Activated B cell treated with CpG ODN at 0.5 μM for 24 hours (primary cell): ENCODE measurements around the gene ACCSL. TPM values are rescaled to one million over a fixed set of nuclear protein-coding genes. Genes with fewer than 3 reads are reported as not detected.

Source experiments
- ATAC-seq: fragments of 200-7000 bp; cut with Tn5 transposase; one replicate; pipeline ENCODE4 v1.10.0; 2021; ENCODE audit warnings: low read depth, mild to moderate bottlenecking, moderate library complexity
- CTCF ChIA-PET: fragments of 350-600 bp; sonication (Branson Sonifier 250); formaldehyde crosslinking; loops from one replicate; lab custom pipeline; 2021; ENCODE audit warnings: antibody characterized with exemption; lab: Charles Lee
- POLR2A ChIA-PET: fragments of 350-600 bp; sonication (Branson Sonifier 250); formaldehyde crosslinking; loops from one replicate; lab custom pipeline; 2021; ENCODE audit warnings: antibody characterized with exemption; lab: Charles Lee
- DNase-seq: peaks from one replicate; pipeline ENCODE4 v3.0.0; 2022
- H3K27ac Mint-ChIP-seq: one replicate; pipeline ENCODE4 v1.8.0; 2020; ENCODE audit warnings: mixed read lengths
- H3K27me3 Mint-ChIP-seq: one replicate; pipeline ENCODE4 v1.8.0; 2021; ENCODE audit warnings: mixed read lengths
- H3K36me3 Mint-ChIP-seq: one replicate; pipeline ENCODE4 v1.8.0; 2021; ENCODE audit warnings: low read depth, mixed read lengths
- H3K4me1 Mint-ChIP-seq: one replicate; pipeline ENCODE4 v1.8.0; 2021; ENCODE audit warnings: mixed read lengths
- H3K4me3 Mint-ChIP-seq: one replicate; pipeline ENCODE4 v1.8.0; 2020; ENCODE audit warnings: mild to moderate bottlenecking, mixed read lengths
- H3K9me3 Mint-ChIP-seq: one replicate; pipeline ENCODE4 v1.8.0; 2020; ENCODE audit warnings: mixed read lengths
- CTCF ChIP-seq: fragments of 200-600 bp; IDR thresholded peaks from one replicate; pipeline ENCODE4 v1.8.0; 2022; ENCODE audit warnings: antibody characterized with exemption, mild to moderate bottlenecking
- intact Hi-C: fragments of 100-400 bp; cut with micrococcal nuclease; formaldehyde crosslinking; loops from one replicate; pipeline ENCODE4 v1.15.1; 2024
- total RNA-seq: library from RNA; stranded (reverse); gene quantifications from 2 replicates; pipeline ENCODE4 v1.2.3, GENCODE V29; 2022

The ACCSL gene
- total RNA-seq, 1 donor from 2014 or later, result not detected

DNA sequence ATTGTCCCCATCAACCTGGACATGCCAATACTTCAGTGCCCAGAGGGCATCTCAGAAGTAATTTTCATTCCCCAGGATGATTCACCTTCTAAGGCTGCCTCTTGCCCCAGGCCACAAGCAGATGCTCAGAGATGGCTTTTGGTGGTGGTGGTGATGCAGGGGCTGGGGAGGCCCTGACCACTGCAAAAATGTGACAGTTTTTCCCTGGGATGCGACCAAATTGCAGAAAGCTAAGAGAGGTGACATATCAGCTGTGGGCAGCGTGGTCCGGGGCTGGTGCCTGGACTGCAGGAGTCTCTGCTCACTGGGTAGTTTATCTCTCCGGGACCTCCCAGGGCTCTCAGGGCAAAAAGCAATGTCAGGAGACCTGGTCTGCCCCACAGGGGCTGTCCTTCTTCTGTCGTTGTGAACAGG, 39.7 kb upstream of the ACCSL start:
- Mint-ChIP-seq H3K27ac (no peak overlapping the region), H3K27me3 (no peaks in the 10 kb centered on the region), H3K9me3 (no peaks in the 10 kb centered on the region), H3K4me3 (no peak overlapping the region), H3K4me1 (no peaks in the 10 kb centered on the region), H3K36me3 (no peaks in the 10 kb centered on the region)
- ChIA-PET POLR2A (no interaction called here), CTCF (no interaction called here)
- intact Hi-C loops, result no loop called here
- ATAC-seq, result no peak
- DNase-seq, result no peak
- TF ChIP-seq CTCF, result no peak

DNA sequence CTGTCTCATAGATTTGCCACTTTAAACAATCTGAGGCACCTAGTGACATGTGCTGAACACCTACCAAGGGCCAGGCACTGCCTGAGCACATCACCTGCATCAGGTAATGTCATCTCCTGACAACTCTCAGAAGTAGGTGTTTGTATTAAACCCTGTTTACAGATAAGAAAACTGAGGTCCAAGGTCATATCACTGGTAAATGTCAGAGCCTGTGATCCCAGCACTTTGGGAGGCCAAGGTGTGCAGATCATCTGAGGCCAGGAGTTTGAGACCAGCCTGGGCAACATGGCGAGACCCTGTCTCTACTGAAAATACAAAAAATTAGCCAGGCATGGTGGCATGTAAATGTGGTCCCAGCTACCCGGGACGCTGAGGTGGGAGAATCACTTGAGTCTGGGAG, 39.1 kb upstream of the ACCSL start:
- CTCF ChIA-PET, result no interaction called here
- intact Hi-C loops, result no loop called here
- H3K27ac Mint-ChIP-seq, result no peak overlapping the region
- H3K27me3 Mint-ChIP-seq, result no peaks in the 10 kb centered on the region
- no peak for ATAC-seq
- H3K36me3 Mint-ChIP-seq, result no peaks in the 10 kb centered on the region
- no peak overlapping the region for H3K4me3 Mint-ChIP-seq
- POLR2A ChIA-PET, result no interaction called here
- no peaks in the 10 kb centered on the region for H3K4me1 Mint-ChIP-seq
- TF ChIP-seq CTCF, result no peak
- H3K9me3 Mint-ChIP-seq, result no peaks in the 10 kb centered on the region
- DNase-seq, result no peak

GRCh38 chr11:44010789-44011251, 37.0 kb upstream of the ACCSL start:
- Mint-ChIP-seq H3K27me3 (no peaks in the 10 kb centered on the region), H3K36me3 (no peaks in the 10 kb centered on the region), H3K4me1 (no peaks in the 10 kb centered on the region), H3K9me3 (no peaks in the 10 kb centered on the region), H3K27ac (no peak overlapping the region), H3K4me3 (no peak overlapping the region)
- intact Hi-C loops, result no loop called here
- no peak for ATAC-seq
- TF ChIP-seq CTCF, result no peak
- CTCF ChIA-PET, result no interaction called here
- no peak for DNase-seq
- POLR2A ChIA-PET, result no interaction called here

DNA sequence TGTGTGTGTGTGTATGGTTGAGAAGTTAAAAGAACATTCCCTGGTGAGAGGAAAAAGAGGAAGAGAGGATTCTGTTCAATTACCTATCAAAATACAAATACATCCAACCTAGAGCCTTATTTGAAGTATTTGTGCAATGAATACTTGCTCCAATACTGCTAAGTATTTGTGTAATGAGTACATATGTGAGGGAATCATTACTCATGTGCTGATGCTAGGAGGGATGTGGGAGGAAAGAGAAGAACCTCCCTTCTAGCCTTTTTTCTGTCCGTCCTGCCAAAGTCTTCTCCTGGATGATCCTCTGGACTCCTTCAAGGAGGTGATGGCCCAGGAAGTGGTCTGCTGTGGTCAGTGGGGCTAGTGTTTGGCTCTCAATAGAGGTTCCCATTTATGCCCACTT, 36.0 kb upstream of the ACCSL start:
- ChIA-PET POLR2A (no interaction called here), CTCF (no interaction called here)
- no peaks in the 10 kb centered on the region for H3K4me1 Mint-ChIP-seq
- no peaks in the 10 kb centered on the region for H3K27me3 Mint-ChIP-seq
- no peak overlapping the region for H3K27ac Mint-ChIP-seq
- no peaks in the 10 kb centered on the region for H3K36me3 Mint-ChIP-seq
- H3K9me3 Mint-ChIP-seq, result no peaks in the 10 kb centered on the region
- H3K4me3 Mint-ChIP-seq, result no peak overlapping the region
- ATAC-seq (no peak), DNase-seq (no peak)
- TF ChIP-seq CTCF, result no peak
- intact Hi-C loops, result no loop called here

- Mint-ChIP-seq H3K27me3 (no peaks in the 10 kb centered on the region), H3K9me3 (no peaks in the 10 kb centered on the region), H3K4me3 (no peak overlapping the region), H3K4me1 (no peaks in the 10 kb centered on the region), H3K27ac (no peak overlapping the region), H3K36me3 (no peaks in the 10 kb centered on the region)
- intact Hi-C loops, result no loop called here
- no peak for ATAC-seq
- no peak for TF ChIP-seq CTCF
- no peak for DNase-seq
- CTCF ChIA-PET, result no interaction called here
- POLR2A ChIA-PET, result no interaction called here
These were observed 32.7 kb upstream of the ACCSL start for GRCh38 chr11:44014968-44015623.
